Stimulated activated effector memory CD8-positive, alpha-beta T cell treated with anti-CD3 and anti-CD28 coated beads, Interleukin-12 subunit alpha, Interleukin-12 subunit beta, amount 100 ng/mL, for 72 hours (primary cell): ENCODE results near the gene CRYBA4.

Experiments used
- ATAC-seq: fragments of 150-1000 bp; cut with Tn5 transposase; 2 replicates; pipeline ENCODE4 v1.10.0; 2021
- DNase-seq, 2 donors: peaks; one replicate each; pipeline ENCODE4 v3.0.0; 2021 to 2022; ENCODE audit warnings: low spot score in 2 of 2
- H3K27ac Mint-ChIP-seq: one replicate; pipeline ENCODE4 v1.8.0; 2022; ENCODE audit warnings: mild to moderate bottlenecking, mixed read lengths
- H3K36me3 Mint-ChIP-seq: one replicate; pipeline ENCODE4 v1.8.0; 2022; ENCODE audit warnings: mild to moderate bottlenecking, mixed read lengths
- H3K4me1 Mint-ChIP-seq: one replicate; pipeline ENCODE4 v1.8.0; 2022; ENCODE audit warnings: mixed read lengths
- H3K4me3 Mint-ChIP-seq: one replicate; pipeline ENCODE4 v1.8.0; 2022; ENCODE audit warnings: mild to moderate bottlenecking, mixed read lengths
- H3K9me3 Mint-ChIP-seq: one replicate; pipeline ENCODE4 v1.8.0; 2022; ENCODE audit warnings: mixed read lengths

Gene CRYBA4

GRCh38 chr22:26588729-26589366 is 32.9 kb upstream of the CRYBA4 start:
- peaks cover 18% of the 10 kb centered on the region for H3K36me3 Mint-ChIP-seq
- H3K4me3 Mint-ChIP-seq, result peak overlapping the region; percentile 83
- peak overlapping the region; percentile 86 for H3K27ac Mint-ChIP-seq
- peaks cover 83% of the 10 kb centered on the region for H3K4me1 Mint-ChIP-seq
- DNase-seq (no peak), ATAC-seq (no peak)
- no peaks in the 10 kb centered on the region for H3K9me3 Mint-ChIP-seq

- DNase-seq, result peak in 1 of 2 donors; percentile 71
- H3K27ac Mint-ChIP-seq, result peak overlapping the region; percentile 86
- H3K9me3 Mint-ChIP-seq, result no peaks in the 10 kb centered on the region
- peak overlapping the region; percentile 83 for H3K4me3 Mint-ChIP-seq
- peaks cover 12% of the 10 kb centered on the region for H3K36me3 Mint-ChIP-seq
- ATAC-seq, result peak; percentile 33
- H3K4me1 Mint-ChIP-seq, result peaks cover 83% of the 10 kb centered on the region
These were observed 32.4 kb upstream of the CRYBA4 start for GRCh38 chr22:26589367-26589844.

DNA sequence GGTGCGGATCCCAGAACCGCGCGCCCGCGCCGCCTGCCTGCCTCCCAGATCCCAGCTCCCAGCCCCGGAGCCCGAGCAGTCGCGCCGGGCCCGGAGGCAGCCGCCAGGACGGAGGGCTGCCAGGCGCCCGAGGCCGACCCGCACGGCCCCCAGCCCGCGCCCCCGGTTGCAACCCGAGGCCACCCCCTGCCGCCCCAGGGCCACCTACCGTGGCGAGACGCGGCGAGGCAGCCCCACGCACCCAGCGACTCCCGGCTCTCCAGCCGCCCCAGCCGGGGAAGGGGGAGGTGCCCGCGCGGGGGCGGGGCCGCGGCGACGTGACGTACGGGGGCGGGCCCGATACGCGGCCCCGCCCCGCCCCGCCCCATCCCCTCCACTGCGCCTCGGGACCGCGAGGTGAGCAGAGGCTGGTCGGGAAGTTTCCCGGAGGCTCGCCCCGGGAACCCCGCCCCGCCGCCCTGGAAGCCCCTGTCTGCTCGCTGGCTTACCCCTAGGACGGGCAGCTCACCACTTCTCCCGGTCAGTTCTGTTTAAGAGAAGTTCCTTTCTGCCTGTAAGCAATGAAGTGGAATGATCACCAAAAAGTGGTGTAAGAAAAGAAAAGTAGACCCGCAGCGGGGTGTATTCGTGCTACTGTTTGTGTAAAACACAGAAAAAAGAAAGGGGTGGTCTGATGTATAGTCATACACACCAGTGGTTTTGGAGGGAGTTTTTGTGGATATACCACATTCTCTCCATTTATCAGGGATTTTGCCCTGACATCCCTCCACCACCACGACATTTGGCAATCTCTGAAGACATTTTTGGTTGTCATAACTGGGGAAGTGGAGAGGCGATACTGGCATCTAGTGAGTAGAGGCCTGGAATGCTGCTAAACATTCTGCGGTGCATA is 31.7 kb upstream of the CRYBA4 start, which contains the start of gene TPST2:
TPST2 (minus strand) TSS at position 288 of the 892 bp plus-strand sequence. CDS start 48,502 bp downstream, outside the sequence.
- H3K36me3 Mint-ChIP-seq, result peaks cover 8% of the 10 kb centered on the region
- H3K4me1 Mint-ChIP-seq, result peaks cover 81% of the 10 kb centered on the region
- H3K9me3 Mint-ChIP-seq, result no peaks in the 10 kb centered on the region
- DNase-seq, result peak; percentile 82 to 88
- peak within 1 kb of the TSS; percentile 83 for H3K4me3 Mint-ChIP-seq
- peak within 1 kb of the TSS; percentile 90 for H3K27ac Mint-ChIP-seq
- peak; percentile 86 for ATAC-seq

DNA sequence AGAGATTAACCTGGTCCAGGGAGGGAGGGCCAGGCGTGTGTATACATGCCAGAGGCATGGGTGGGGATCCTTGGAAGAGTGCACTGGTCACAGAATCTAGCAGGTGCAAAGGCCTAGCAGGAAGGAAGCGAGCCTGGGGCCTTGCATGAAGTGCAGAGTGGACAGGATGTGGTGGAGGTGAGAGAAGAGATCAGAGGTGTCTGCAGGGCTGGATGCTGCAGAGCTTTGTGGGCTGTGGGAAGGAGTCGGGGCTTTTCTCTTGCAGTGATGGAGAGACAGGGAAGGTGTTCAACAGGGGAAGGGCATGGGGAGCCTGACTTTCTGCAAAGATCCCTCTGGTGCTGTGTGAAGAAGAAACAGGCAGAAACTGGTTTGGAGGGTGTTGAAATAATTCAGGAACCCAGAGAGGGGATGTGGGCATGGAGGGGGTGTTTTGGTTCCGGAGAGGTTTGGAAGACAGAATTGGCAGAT is 29.3 kb upstream of the CRYBA4 start:
- Mint-ChIP-seq H3K36me3 (no peaks in the 10 kb centered on the region), H3K4me3 (peak overlapping the region; percentile 61), H3K4me1 (peaks cover 70% of the 10 kb centered on the region), H3K9me3 (no peaks in the 10 kb centered on the region), H3K27ac (peak overlapping the region; percentile 73)
- peak; percentile 31 to 79 for DNase-seq
- ATAC-seq, result peak; percentile 74

GRCh38 chr22:26593763-26594162 is 28.0 kb upstream of the CRYBA4 start:
- Mint-ChIP-seq H3K9me3 (no peaks in the 10 kb centered on the region), H3K36me3 (no peaks in the 10 kb centered on the region), H3K4me1 (peaks cover 70% of the 10 kb centered on the region), H3K27ac (peak overlapping the region; percentile 73), H3K4me3 (no peak overlapping the region)
- DNase-seq (no peak), ATAC-seq (no peak)

DNA sequence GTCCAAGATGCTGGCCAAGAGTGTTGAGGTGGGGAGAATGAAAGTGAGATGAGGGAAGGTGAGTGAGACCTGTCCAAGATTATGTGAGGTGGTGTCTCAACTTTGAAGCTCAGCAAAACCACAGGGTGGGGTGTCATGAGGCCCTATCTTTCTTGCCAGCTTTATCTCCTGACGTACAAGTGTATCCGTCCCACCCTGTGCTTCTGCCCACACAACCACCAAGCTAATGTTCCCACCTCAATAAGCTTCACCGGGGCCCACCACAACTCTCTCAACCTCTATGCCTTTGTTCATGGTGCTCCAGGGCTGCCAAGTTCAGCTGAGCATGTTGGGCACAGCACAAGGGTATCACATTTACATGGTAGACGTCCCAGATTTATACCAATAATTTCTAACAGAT is 24.7 kb upstream of the CRYBA4 start:
- Mint-ChIP-seq H3K9me3 (no peaks in the 10 kb centered on the region), H3K36me3 (no peaks in the 10 kb centered on the region), H3K4me3 (no peak overlapping the region), H3K27ac (peak overlapping the region; percentile 58), H3K4me1 (peaks cover 68% of the 10 kb centered on the region)
- ATAC-seq (peak; percentile 36), DNase-seq (no peak)

GRCh38 chr22:26597480-26597879 is 24.3 kb upstream of the CRYBA4 start:
- Mint-ChIP-seq H3K4me1 (peaks cover 64% of the 10 kb centered on the region), H3K27ac (peak overlapping the region; percentile 58), H3K4me3 (no peak overlapping the region)

DNA sequence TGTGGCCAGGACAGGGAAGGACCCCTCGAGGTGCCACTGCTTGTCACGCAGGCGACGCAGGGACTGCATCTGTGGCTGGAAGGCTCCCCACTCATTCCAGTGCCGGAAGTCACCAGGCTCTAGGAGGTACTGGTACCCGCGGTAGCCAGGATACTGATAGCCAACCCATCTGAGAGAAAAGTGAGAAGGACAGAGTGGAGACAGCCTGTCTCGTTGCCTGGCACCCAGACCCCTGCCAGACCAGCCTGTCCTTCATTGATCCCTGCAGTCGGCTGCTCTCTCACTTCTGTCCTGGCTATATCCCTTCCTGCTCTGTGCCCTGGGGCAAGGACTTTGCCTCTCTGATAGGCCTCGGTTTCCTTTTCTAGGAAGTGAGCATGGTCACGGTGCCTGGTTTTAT is 22.3 kb upstream of the CRYBA4 start:
- Mint-ChIP-seq H3K27ac (no peak overlapping the region), H3K4me1 (peaks cover 50% of the 10 kb centered on the region), H3K4me3 (no peak overlapping the region)

More at GRCh38 chr22:26597480-26597879, 24.3 kb upstream of the CRYBA4 start:
- Mint-ChIP-seq H3K36me3 (no peaks in the 10 kb centered on the region), H3K9me3 (no peaks in the 10 kb centered on the region)
- ATAC-seq (no peak), DNase-seq (no peak)

GRCh38 chr22:26601726-26602125 is 20.0 kb upstream of the CRYBA4 start:
- Mint-ChIP-seq H3K9me3 (no peaks in the 10 kb centered on the region), H3K36me3 (no peaks in the 10 kb centered on the region), H3K4me3 (no peak overlapping the region), H3K4me1 (peaks cover 42% of the 10 kb centered on the region), H3K27ac (peak overlapping the region; percentile 11)
- ATAC-seq (no peak), DNase-seq (no peak)

More for the DNA sequence above, 22.3 kb upstream of the CRYBA4 start:
- ATAC-seq, result no peak
- no peaks in the 10 kb centered on the region for H3K36me3 Mint-ChIP-seq
- H3K9me3 Mint-ChIP-seq, result no peaks in the 10 kb centered on the region
- no peak for DNase-seq

GRCh38 chr22:26602127-26602526 is 19.6 kb upstream of the CRYBA4 start:
- Mint-ChIP-seq H3K36me3 (no peaks in the 10 kb centered on the region), H3K4me1 (peaks cover 38% of the 10 kb centered on the region), H3K4me3 (no peak overlapping the region), H3K27ac (peak overlapping the region; percentile 11), H3K9me3 (no peaks in the 10 kb centered on the region)
- DNase-seq (no peak), ATAC-seq (no peak)

GRCh38 chr22:26604368-26604767 is 17.4 kb upstream of the CRYBA4 start:
- no peaks in the 10 kb centered on the region for H3K36me3 Mint-ChIP-seq
- H3K9me3 Mint-ChIP-seq, result no peaks in the 10 kb centered on the region
- H3K4me3 Mint-ChIP-seq, result no peak overlapping the region
- ATAC-seq (no peak), DNase-seq (no peak)
- peaks cover 28% of the 10 kb centered on the region for H3K4me1 Mint-ChIP-seq
- peak overlapping the region; percentile 8 for H3K27ac Mint-ChIP-seq

DNA sequence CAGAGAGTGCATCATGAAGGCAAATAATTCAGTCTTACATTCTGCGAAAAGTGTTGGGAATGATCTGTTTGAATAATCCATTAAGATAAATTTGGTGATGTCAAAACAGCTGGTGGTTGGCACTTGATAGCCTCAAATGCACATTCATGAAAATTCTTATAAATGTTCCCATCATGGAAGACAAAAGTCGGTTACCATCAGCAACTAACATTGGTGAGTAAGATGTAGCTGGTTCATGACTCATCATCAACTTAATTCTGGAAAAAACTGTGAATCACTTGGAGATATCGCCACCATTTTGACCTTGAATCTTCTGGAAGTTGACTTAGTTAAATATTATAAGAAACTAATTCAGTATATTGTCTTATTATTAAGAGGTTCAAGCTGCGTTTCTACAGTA is 15.2 kb upstream of the CRYBA4 start:
- Mint-ChIP-seq H3K9me3 (no peaks in the 10 kb centered on the region), H3K27ac (no peak overlapping the region), H3K4me3 (no peak overlapping the region), H3K36me3 (peaks cover 6% of the 10 kb centered on the region), H3K4me1 (peaks cover 36% of the 10 kb centered on the region)
- ATAC-seq (no peak), DNase-seq (no peak)

GRCh38 chr22:26608129-26608528 is 13.6 kb upstream of the CRYBA4 start:
- ATAC-seq (no peak), DNase-seq (no peak)
- H3K9me3 Mint-ChIP-seq, result no peaks in the 10 kb centered on the region
- peaks cover 40% of the 10 kb centered on the region for H3K4me1 Mint-ChIP-seq
- H3K27ac Mint-ChIP-seq, result no peak overlapping the region
- H3K36me3 Mint-ChIP-seq, result peaks cover 11% of the 10 kb centered on the region
- H3K4me3 Mint-ChIP-seq, result no peak overlapping the region

- H3K4me1 Mint-ChIP-seq, result peaks cover 38% of the 10 kb centered on the region
- no peak for ATAC-seq
- peaks cover 12% of the 10 kb centered on the region for H3K36me3 Mint-ChIP-seq
- peak overlapping the region; percentile 89 for H3K27ac Mint-ChIP-seq
- H3K4me3 Mint-ChIP-seq, result no peak overlapping the region
- H3K9me3 Mint-ChIP-seq, result no peaks in the 10 kb centered on the region
- no peak for DNase-seq
These were observed 12.5 kb upstream of the CRYBA4 start for GRCh38 chr22:26609287-26609686.
